Panc1 (cell line): ENCODE data around the gene CHURC1.

Experiments used
- POLR2AphosphoS5 ChIP-seq: IDR thresholded peaks from 2 replicates; pipeline ENCODE4 v1.6.1; 2012; ENCODE audit warnings: mild to moderate bottlenecking, low read depth, low read length, moderate library complexity
- REST ChIP-seq, 2 experiments: IDR thresholded peaks; 2 replicates each; pipeline ENCODE4 v1.6.1; 2011 to 2012; ENCODE audit warnings: low read depth in 2 of 2, control low read depth in 1 of 2, low read length in 1 of 2, mild to moderate bottlenecking in 1 of 2, moderate library complexity in 1 of 2; ENCODE audit not compliant: insufficient read depth in 1 of 2
- SIN3A ChIP-seq: IDR thresholded peaks from 2 replicates; pipeline ENCODE4 v1.6.1; 2012; ENCODE audit warnings: low read depth, mild to moderate bottlenecking, low read length, moderate library complexity, borderline replicate concordance; ENCODE audit not compliant: insufficient read depth
- TCF7L2 ChIP-seq: IDR thresholded peaks from 2 replicates; pipeline ENCODE4 v1.6.1; 2011; ENCODE audit warnings: mild to moderate bottlenecking, low read depth, low read length, inconsistent platforms
- TF ChIP-seq, protein P1 (sequence below): fragments of 450-650 bp; IDR thresholded peaks from 2 replicates; pipeline ENCODE4 v1.5.1; 2017; ENCODE audit warnings: mild to moderate bottlenecking

GRCh38 chr14:64971491-64971942, 57.3 kb downstream of the CHURC1 start:
- TF ChIP-seq, protein P1, sequence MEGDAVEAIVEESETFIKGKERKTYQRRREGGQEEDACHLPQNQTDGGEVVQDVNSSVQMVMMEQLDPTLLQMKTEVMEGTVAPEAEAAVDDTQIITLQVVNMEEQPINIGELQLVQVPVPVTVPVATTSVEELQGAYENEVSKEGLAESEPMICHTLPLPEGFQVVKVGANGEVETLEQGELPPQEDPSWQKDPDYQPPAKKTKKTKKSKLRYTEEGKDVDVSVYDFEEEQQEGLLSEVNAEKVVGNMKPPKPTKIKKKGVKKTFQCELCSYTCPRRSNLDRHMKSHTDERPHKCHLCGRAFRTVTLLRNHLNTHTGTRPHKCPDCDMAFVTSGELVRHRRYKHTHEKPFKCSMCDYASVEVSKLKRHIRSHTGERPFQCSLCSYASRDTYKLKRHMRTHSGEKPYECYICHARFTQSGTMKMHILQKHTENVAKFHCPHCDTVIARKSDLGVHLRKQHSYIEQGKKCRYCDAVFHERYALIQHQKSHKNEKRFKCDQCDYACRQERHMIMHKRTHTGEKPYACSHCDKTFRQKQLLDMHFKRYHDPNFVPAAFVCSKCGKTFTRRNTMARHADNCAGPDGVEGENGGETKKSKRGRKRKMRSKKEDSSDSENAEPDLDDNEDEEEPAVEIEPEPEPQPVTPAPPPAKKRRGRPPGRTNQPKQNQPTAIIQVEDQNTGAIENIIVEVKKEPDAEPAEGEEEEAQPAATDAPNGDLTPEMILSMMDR: no peak
- TF ChIP-seq POLR2AphosphoS5 (no peak), REST (IDR thresholded peaks at IDR 0.05; ENCODE audit: insufficient read depth in 1 of 2, low read depth in 2 of 2, low read length in 1 of 2) (no peak), SIN3A (no peak), TCF7L2 (no peak)
